HG02610 (cell line): ENCODE results near the gene ITPR1.

ENCODE experiments used
- ATAC-seq: cut with Tn5 transposase; IDR thresholded peaks from one replicate; pipeline ENCODE4 v1.9.1; 2021; ENCODE audit warnings: mild to moderate bottlenecking, moderate library complexity; ENCODE audit not compliant: unreplicated experiment

The ITPR1 gene

GRCh38 chr3:4711680-4711992, 218.5 kb downstream of the ITPR1 start:
- peak; percentile 8 for ATAC-seq

- ATAC-seq, result no peak
These were observed 219.0 kb downstream of the ITPR1 start for GRCh38 chr3:4712109-4712508.

GRCh38 chr3:4714045-4714444, 220.9 kb downstream of the ITPR1 start:
- ATAC-seq, result no peak

- no peak for ATAC-seq
These were observed 223.1 kb downstream of the ITPR1 start for GRCh38 chr3:4716266-4716665.

GRCh38 chr3:4716706-4717362, 223.7 kb downstream of the ITPR1 start:
- no peak for ATAC-seq

- no peak for ATAC-seq
These were observed 224.2 kb downstream of the ITPR1 start for GRCh38 chr3:4717363-4717740.

- ATAC-seq, result no peak
These were observed 225.1 kb downstream of the ITPR1 start for GRCh38 chr3:4718179-4718736.

- ATAC-seq, result no peak
These were observed 225.9 kb downstream of the ITPR1 start for GRCh38 chr3:4719046-4719501.

GRCh38 chr3:4720316-4721075, 227.3 kb downstream of the ITPR1 start:
- no peak for ATAC-seq

GRCh38 chr3:4721511-4721911, 228.4 kb downstream of the ITPR1 start:
- no peak for ATAC-seq

GRCh38 chr3:4722103-4722502, 229.0 kb downstream of the ITPR1 start:
- no peak for ATAC-seq

GRCh38 chr3:4724051-4724629, 231.0 kb downstream of the ITPR1 start:
- no peak for ATAC-seq

- ATAC-seq, result no peak
These were observed 233.4 kb downstream of the ITPR1 start for GRCh38 chr3:4726549-4726948.

GRCh38 chr3:4729061-4729973, 236.2 kb downstream of the ITPR1 start:
- no peak for ATAC-seq

GRCh38 chr3:4730719-4731118, 237.6 kb downstream of the ITPR1 start:
- ATAC-seq, result no peak

GRCh38 chr3:4731543-4732111, 238.5 kb downstream of the ITPR1 start:
- ATAC-seq, result no peak

- ATAC-seq, result no peak
These were observed 239.8 kb downstream of the ITPR1 start for GRCh38 chr3:4732925-4733324.

GRCh38 chr3:4734454-4734853, 241.3 kb downstream of the ITPR1 start:
- ATAC-seq, result no peak

GRCh38 chr3:4735243-4735642, 242.1 kb downstream of the ITPR1 start:
- no peak for ATAC-seq

GRCh38 chr3:4736284-4736861, 243.2 kb downstream of the ITPR1 start:
- ATAC-seq, result no peak
